A549 treated with AZD9567 at 1 μM for 4 hours (cell line): ENCODE data around the gene FAM163B. TPM values are rescaled to one million over a fixed set of nuclear protein-coding genes. Genes with fewer than 3 reads are reported as not detected.

Source experiments
- total RNA-seq: library from RNA; stranded (reverse); fragments of 200-300 nt; extraction: Qiagen RNA extraction; gene quantifications from 5 replicates; pipeline ENCODE4 v1.2.3, GENCODE V29; 2022; ENCODE audit not compliant: insufficient read depth

Gene FAM163B
- total RNA-seq, result not detected in 5 replicates

GRCh38 chr9:133609311-133610098 is at the start of gene FAM163B:
Gene FAM163B (minus strand): TSS chr9:133609389. CDS start chr9:133580223, 29,166 bp downstream.

GRCh38 chr9:133635533-133636531 is 26.6 kb upstream of the FAM163B start, which contains the start of gene DBH:
Gene DBH (plus strand): TSS chr9:133636363. CDS start chr9:133636372, 9 bp downstream.

GRCh38 chr9:133534346-133535291 is 74.6 kb downstream of the FAM163B start, which contains the start of gene ADAMTSL2:
Gene ADAMTSL2 (plus strand): TSS chr9:133534704. CDS start chr9:133536713, 2,009 bp downstream.

Other genes with a start within 250 kb of the FAM163B start
- gene SURF4, start 233.3 kb downstream of the FAM163B start, total RNA-seq, result 191 to 201 TPM (median 199 TPM) in 5 replicates
- 0.54 to 1.1 TPM (median 0.81 TPM) in 4 of 5 replicates, not detected in the other for gene STKLD1, start 233.0 kb downstream of the FAM163B start, total RNA-seq
- gene REXO4, start 191.4 kb downstream of the FAM163B start, total RNA-seq, result 32.2 to 36.8 TPM (median 33.9 TPM) in 5 replicates
- 0.46 to 3.2 TPM (median 0.55 TPM) in 5 replicates for gene ADAMTS13, start 187.0 kb downstream of the FAM163B start, total RNA-seq
- 4.1 to 5.8 TPM (median 4.6 TPM) in 5 replicates for gene CACFD1, start 149.4 kb downstream of the FAM163B start, total RNA-seq
- 18.5 to 22.2 TPM (median 21.0 TPM) in 5 replicates for gene SLC2A6, start 130.3 kb downstream of the FAM163B start, total RNA-seq
- gene MYMK, start 84.4 kb downstream of the FAM163B start, total RNA-seq, result not detected in 5 replicates
- 0.05 TPM in 1 of 5 replicates, not detected in the others for gene ADAMTSL2, start 74.7 kb downstream of the FAM163B start, total RNA-seq
- gene DBH, start 27.0 kb upstream of the FAM163B start, total RNA-seq, result not detected in 5 replicates
- gene SARDH, start 129.0 kb upstream of the FAM163B start, total RNA-seq, result 0.09 to 0.13 TPM (median 0.11 TPM) in 4 of 5 replicates, not detected in the other